Brain microvascular endothelial cell (primary cell): ENCODE measurements around the gene INPP5E.

Source experiments
- DNase-seq: peaks from one replicate; pipeline ENCODE4 v3.0.0-alpha.2; 2020
- H3K27ac ChIP-seq: fragments of 250-450 bp; sonication (Bioruptor Pico); 2 replicates; pipeline ENCODE4 v1.5.1; 2020; ENCODE audit warnings: mild to moderate bottlenecking, moderate library complexity
- H3K27me3 ChIP-seq: fragments of 250-450 bp; sonication (Bioruptor Pico); replicated peaks from 2 replicates; pipeline ENCODE4 v1.5.1; 2020; ENCODE audit warnings: mild to moderate bottlenecking
- H3K36me3 ChIP-seq: fragments of 250-450 bp; sonication (Bioruptor Pico); replicated peaks from 2 replicates; pipeline ENCODE4 v1.5.1; 2020; ENCODE audit warnings: mild to moderate bottlenecking
- H3K4me3 ChIP-seq: 2 replicates; pipeline ENCODE4 v1.5.1; 2011; ENCODE audit warnings: low read depth, mild to moderate bottlenecking, control low read depth, low read length, moderate library complexity
- in situ Hi-C: cut with HindIII; loops from 2 replicates; pipeline ENCODE4 v1.10.0; 2017; ENCODE audit warnings: low sequenced_read_pairs, low pct_ligation_motif_present
- TF ChIP-seq, protein P1 (sequence below): IDR thresholded peaks from 2 replicates; pipeline ENCODE4 v1.5.1; 2011; ENCODE audit warnings: low read depth, mild to moderate bottlenecking, moderate library complexity, low read length, control low read depth, inconsistent platforms; ENCODE audit errors: missing control alignments

INPP5E gene

DNA sequence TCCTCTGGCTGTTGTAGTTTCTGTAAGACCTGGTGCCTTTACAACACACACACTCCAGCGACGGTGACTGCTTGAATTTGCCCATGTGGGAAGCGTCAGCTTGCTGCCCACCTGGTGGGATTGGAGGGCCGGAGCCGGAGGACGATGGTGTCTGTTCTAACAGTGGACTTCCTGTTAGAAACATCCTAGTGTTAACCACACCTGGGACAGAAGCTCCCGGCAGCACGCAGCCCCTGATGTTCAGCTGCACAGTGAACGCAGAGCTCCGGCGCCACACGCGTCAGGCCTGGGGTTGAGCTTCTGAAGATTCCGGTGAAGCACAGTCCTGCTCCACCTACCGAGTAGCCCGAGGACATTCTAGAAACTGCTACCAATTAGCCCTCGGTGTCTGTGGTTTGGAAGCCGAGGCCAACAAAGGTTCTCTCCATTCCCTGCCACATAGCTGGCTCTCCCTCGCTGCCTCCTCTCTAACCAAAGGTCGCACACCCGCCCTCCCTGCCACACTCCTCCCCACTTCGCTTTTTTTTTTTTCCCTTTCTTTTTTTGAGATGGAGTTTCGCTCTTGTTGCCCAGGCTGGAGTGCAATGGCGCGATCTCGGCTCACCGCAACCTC lies 14.8 kb downstream of the INPP5E start:
- no peaks in the 10 kb centered on the region for H3K27me3 ChIP-seq
- no peak overlapping the region for H3K27ac ChIP-seq
- H3K36me3 ChIP-seq = peaks cover 59% of the 10 kb centered on the region
- DNase-seq = no peak
- TF ChIP-seq, protein P1, sequence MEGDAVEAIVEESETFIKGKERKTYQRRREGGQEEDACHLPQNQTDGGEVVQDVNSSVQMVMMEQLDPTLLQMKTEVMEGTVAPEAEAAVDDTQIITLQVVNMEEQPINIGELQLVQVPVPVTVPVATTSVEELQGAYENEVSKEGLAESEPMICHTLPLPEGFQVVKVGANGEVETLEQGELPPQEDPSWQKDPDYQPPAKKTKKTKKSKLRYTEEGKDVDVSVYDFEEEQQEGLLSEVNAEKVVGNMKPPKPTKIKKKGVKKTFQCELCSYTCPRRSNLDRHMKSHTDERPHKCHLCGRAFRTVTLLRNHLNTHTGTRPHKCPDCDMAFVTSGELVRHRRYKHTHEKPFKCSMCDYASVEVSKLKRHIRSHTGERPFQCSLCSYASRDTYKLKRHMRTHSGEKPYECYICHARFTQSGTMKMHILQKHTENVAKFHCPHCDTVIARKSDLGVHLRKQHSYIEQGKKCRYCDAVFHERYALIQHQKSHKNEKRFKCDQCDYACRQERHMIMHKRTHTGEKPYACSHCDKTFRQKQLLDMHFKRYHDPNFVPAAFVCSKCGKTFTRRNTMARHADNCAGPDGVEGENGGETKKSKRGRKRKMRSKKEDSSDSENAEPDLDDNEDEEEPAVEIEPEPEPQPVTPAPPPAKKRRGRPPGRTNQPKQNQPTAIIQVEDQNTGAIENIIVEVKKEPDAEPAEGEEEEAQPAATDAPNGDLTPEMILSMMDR = no peak
- in situ Hi-C loops = no loop called here
- H3K4me3 ChIP-seq = no peak overlapping the region

DNA sequence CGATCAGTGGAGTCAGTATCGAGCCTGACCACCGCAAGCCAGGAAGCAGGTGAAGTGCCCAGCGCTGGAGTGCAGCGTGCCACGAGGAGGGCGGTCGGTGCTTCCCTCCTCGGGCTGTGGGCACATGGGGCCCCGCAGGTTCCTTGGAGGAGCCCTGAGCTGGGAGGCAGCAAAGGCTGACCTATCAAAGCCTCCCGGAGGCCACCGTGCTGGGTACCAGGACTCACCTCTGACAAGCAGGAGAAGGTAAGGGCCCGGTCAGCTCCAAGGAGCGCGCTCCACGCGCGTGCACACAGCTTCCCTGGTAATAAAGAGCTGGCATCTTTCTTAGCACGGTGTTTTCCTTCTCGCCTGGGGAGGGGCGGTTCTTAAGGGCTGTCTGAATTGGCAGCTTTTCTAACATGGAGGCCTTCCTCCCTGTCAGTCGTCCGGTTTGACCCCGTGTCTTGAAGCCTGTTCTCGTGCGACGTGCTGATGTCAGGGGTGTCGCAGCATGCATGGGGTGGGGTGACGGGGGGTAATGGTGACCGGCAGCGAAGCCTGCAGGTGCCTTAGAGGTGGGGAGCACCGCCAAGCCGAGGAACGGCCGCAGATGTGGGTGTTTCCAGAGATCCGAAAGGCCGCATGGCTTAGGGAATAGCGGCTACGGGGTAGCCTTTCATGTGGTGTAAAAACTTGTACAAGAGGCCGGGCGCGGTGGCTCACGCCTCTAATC lies 16.1 kb downstream of the INPP5E start:
- no peak for DNase-seq
- Histone ChIP-seq H3K27ac (no peak overlapping the region), H3K27me3 (no peaks in the 10 kb centered on the region), H3K4me3 (no peak overlapping the region), H3K36me3 (peaks cover 62% of the 10 kb centered on the region)
- in situ Hi-C loops = no loop called here
- TF ChIP-seq, protein P1 = no peak

DNA sequence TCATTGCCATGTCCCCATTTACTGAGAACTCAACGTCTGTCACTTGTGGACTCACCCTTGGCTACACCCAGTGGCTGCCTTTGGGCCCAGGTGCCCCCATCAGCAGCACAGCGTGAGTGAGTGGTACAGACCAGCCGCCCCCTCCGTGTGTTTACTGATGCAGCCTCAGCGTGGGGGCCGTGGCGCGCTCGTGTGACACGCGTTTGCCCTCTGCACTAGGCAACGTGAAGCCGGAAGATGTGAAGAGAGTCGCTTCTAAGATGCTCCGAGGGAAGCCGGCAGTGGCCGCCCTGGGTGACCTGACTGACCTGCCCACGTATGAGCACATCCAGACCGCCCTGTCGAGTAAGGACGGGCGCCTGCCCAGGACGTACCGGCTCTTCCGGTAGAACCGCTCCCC lies 16.8 kb downstream of the INPP5E start:
- no peak overlapping the region for H3K4me3 ChIP-seq
- in situ Hi-C loops = no loop called here
- no peak overlapping the region for H3K27ac ChIP-seq
- DNase-seq = no peak
- peaks cover 66% of the 10 kb centered on the region for H3K36me3 ChIP-seq
- no peaks in the 10 kb centered on the region for H3K27me3 ChIP-seq
- TF ChIP-seq, protein P1 = no peak

GRCh38 chr9:136421791-136422190 lies 17.9 kb downstream of the INPP5E start:
- DNase-seq = no peak
- no peaks in the 10 kb centered on the region for H3K27me3 ChIP-seq
- TF ChIP-seq, protein P1 = no peak
- H3K36me3 ChIP-seq = peaks cover 75% of the 10 kb centered on the region
- in situ Hi-C loops = no loop called here
- H3K27ac ChIP-seq = no peak overlapping the region
- H3K4me3 ChIP-seq = no peak overlapping the region

GRCh38 chr9:136419092-136419420 lies 20.6 kb downstream of the INPP5E start:
- Histone ChIP-seq H3K27me3 (no peaks in the 10 kb centered on the region), H3K27ac (no peak overlapping the region), H3K36me3 (peaks cover 86% of the 10 kb centered on the region), H3K4me3 (no peak overlapping the region)
- in situ Hi-C loops = no loop called here
- DNase-seq = no peak
- TF ChIP-seq, protein P1 = no peak
